ENCODE measurements around the gene DSC3.

Gene DSC3

DNA sequence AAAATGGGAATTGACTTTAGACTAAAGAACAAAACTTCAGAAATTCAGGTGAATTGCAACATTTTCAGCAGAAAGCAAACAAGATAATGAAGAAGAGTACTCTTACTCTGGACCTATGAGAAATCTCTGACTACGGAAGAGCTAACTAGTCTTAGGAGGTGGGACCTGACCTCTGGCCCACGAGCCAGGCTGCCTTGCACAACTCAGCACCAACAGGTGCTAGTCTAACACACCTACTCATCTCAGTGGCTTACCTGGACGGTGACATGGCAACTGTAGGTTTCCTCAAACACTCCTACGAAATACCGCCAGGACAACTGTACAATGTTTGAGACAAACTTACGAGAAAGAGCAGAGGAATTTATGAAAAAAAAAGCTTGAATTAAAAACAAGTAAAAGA lies 3.1 kb upstream of the DSC3 start:
- no peaks in the 10 kb centered on the region for H3K9me3 ChIP-seq (ENCODE audit: control insufficient read depth, insufficient read depth, low read depth, low read length)
- POLR2A ChIA-PET = no interaction called here
- TF ChIP-seq ZNF585B (tag by site-specific recombination; IDR thresholded peaks at IDR 0.05) = no peak
- TF ChIP-seq ZNF830 (tag by site-specific recombination; IDR thresholded peaks at IDR 0.05; ENCODE audit: low read depth) = no peak
- no peak for TF ChIP-seq ZNF514 (tag by site-specific recombination; IDR thresholded peaks at IDR 0.05)
- TF ChIP-seq ZFP37 (tag by site-specific recombination; IDR thresholded peaks at IDR 0.05) = no peak
- no peak for TF ChIP-seq MEIS1 (CRISPR knock-in tag; IDR thresholded peaks at IDR 0.05; ENCODE audit: borderline replicate concordance)
- no peak for TF ChIP-seq ZNF112 (tag by site-specific recombination; IDR thresholded peaks at IDR 0.05)
- no peak for TF ChIP-seq SP7 (tag by site-specific recombination; IDR thresholded peaks at IDR 0.05)
- TF ChIP-seq ZNF600 (tag by site-specific recombination; IDR thresholded peaks at IDR 0.05) = no peak
- TF ChIP-seq PRDM4 (tag by site-specific recombination; IDR thresholded peaks at IDR 0.05) = no peak
- TF ChIP-seq ZFP3 (tag by site-specific recombination; IDR thresholded peaks at IDR 0.05; ENCODE audit: low read depth) = no peak
- TF ChIP-seq ZSCAN23 (tag by site-specific recombination; IDR thresholded peaks at IDR 0.05) = no peak
- TF ChIP-seq ZNF548 (tag by site-specific recombination; IDR thresholded peaks at IDR 0.05) = no peak
- no peak for TF ChIP-seq ZNF792 (tag by site-specific recombination; IDR thresholded peaks at IDR 0.05)
- TF ChIP-seq ZNF239 (tag by site-specific recombination; IDR thresholded peaks at IDR 0.05) = no peak
- TF ChIP-seq GLI2 (tag by site-specific recombination; IDR thresholded peaks at IDR 0.05; ENCODE audit: borderline replicate concordance, low read depth) = no peak
- TF ChIP-seq, protein P1, sequence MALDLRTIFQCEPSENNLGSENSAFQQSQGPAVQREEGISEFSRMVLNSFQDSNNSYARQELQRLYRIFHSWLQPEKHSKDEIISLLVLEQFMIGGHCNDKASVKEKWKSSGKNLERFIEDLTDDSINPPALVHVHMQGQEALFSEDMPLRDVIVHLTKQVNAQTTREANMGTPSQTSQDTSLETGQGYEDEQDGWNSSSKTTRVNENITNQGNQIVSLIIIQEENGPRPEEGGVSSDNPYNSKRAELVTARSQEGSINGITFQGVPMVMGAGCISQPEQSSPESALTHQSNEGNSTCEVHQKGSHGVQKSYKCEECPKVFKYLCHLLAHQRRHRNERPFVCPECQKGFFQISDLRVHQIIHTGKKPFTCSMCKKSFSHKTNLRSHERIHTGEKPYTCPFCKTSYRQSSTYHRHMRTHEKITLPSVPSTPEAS (tag by site-specific recombination; IDR thresholded peaks at IDR 0.05) = no peak
- no peak for TF ChIP-seq KLF10 (tag by site-specific recombination; IDR thresholded peaks at IDR 0.05)

GRCh38 chr18:31044926-31045325 lies 2.4 kb upstream of the DSC3 start:
- no peak overlapping the region for H3K27ac ChIP-seq (ENCODE audit: extremely low read depth, low read depth, low read length)
- ChIA-PET POLR2A (no interaction called here), CTCF (interaction anchor here (0.6 kb wide), 1 partner anchor 187 kb away, joined by 3 read pairs; no protein-coding TSS in a partner anchor)
- TF ChIP-seq ZNF530 (tag by site-specific recombination; IDR thresholded peaks at IDR 0.05; ENCODE audit: low read depth) = no peak
- no peak for TF ChIP-seq ZNF549 (tag by site-specific recombination; IDR thresholded peaks at IDR 0.05)
- no peak for TF ChIP-seq ZFP37 (tag by site-specific recombination; IDR thresholded peaks at IDR 0.05)
- TF ChIP-seq ZNF174 (tag by site-specific recombination; IDR thresholded peaks at IDR 0.05) = no peak
- TF ChIP-seq, protein P2, sequence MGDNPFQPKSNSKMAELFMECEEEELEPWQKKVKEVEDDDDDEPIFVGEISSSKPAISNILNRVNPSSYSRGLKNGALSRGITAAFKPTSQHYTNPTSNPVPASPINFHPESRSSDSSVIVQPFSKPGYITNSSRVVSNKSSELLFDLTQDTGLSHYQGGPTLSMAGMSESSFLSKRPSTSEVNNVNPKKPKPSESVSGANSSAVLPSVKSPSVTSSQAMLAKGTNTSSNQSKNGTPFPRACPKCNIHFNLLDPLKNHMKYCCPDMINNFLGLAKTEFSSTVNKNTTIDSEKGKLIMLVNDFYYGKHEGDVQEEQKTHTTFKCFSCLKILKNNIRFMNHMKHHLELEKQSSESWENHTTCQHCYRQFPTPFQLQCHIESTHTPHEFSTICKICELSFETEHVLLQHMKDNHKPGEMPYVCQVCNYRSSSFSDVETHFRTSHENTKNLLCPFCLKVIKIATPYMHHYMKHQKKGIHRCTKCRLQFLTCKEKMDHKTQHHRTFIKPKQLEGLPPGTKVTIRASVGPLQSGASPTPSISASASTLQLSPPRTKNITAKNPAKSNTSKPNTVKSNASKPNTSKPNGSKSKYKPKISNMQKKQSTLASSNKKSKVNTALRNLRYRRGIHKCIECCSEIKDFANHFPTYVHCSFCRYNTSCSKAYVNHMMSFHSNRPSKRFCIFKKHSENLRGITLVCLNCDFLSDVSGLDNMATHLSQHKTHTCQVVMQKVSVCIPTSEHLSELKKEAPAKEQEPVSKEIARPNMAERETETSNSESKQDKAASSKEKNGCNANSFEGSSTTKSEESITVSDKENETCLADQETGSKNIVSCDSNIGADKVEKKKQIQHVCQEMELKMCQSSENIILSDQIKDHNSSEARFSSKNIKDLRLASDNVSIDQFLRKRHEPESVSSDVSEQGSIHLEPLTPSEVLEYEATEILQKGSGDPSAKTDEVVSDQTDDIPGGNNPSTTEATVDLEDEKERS (tag by site-specific recombination; IDR thresholded peaks at IDR 0.05) = no peak
- no peak for TF ChIP-seq ZNF302 (tag by site-specific recombination; IDR thresholded peaks at IDR 0.05; ENCODE audit: low read depth)
- TF ChIP-seq TCF7L2 (IDR thresholded peaks at IDR 0.05; ENCODE audit: borderline replicate concordance, low read depth, low read length) = no peak
- TF ChIP-seq ZNF133 (tag by site-specific recombination; IDR thresholded peaks at IDR 0.05) = no peak
- TF ChIP-seq ZNF366 (tag by site-specific recombination; conservative IDR thresholded peaks at IDR 0.05) = no peak
- TF ChIP-seq ZNF350 (tag by site-specific recombination; IDR thresholded peaks at IDR 0.05) = no peak
- no peaks in the 10 kb centered on the region for H3K9me3 ChIP-seq (ENCODE audit: control insufficient read depth, insufficient read depth, low read depth, low read length)
- H3K36me3 ChIP-seq (ENCODE audit: control insufficient read depth in 2 of 2, insufficient read depth in 1 of 2, low read length in 2 of 2) = no peaks in the 10 kb centered on the region
- no peaks in the 10 kb centered on the region for H3K4me1 ChIP-seq (ENCODE audit: control insufficient read depth, insufficient read depth, low read length)
- no peak overlapping the region for H3K4me3 ChIP-seq (ENCODE audit: low read depth, low read length)

More for the DNA sequence above, 3.1 kb upstream of the DSC3 start:
- CTCF ChIA-PET = no interaction called here
- no peak overlapping the region for H3K4me3 ChIP-seq (ENCODE audit: low read depth, low read length)
- no peak overlapping the region for H3K27ac ChIP-seq (ENCODE audit: extremely low read depth, low read depth, low read length)
- no peaks in the 10 kb centered on the region for H3K4me1 ChIP-seq (ENCODE audit: control insufficient read depth, insufficient read depth, low read length)
- no peaks in the 10 kb centered on the region for H3K36me3 ChIP-seq (ENCODE audit: control insufficient read depth in 2 of 2, insufficient read depth in 1 of 2, low read length in 2 of 2)
